HG03103 (cell line): ENCODE results near the gene IL1RAPL2.
"Not testable (repeated sequence)": the region's sequence is repeated elsewhere in the genome, so short reads cannot be mapped to it uniquely, and the experiment has no call there.

Source experiments
- ATAC-seq: cut with Tn5 transposase; IDR thresholded peaks from one replicate; pipeline ENCODE4 v1.9.1; 2021; ENCODE audit warnings: low read depth; ENCODE audit not compliant: unreplicated experiment

Gene IL1RAPL2

DNA sequence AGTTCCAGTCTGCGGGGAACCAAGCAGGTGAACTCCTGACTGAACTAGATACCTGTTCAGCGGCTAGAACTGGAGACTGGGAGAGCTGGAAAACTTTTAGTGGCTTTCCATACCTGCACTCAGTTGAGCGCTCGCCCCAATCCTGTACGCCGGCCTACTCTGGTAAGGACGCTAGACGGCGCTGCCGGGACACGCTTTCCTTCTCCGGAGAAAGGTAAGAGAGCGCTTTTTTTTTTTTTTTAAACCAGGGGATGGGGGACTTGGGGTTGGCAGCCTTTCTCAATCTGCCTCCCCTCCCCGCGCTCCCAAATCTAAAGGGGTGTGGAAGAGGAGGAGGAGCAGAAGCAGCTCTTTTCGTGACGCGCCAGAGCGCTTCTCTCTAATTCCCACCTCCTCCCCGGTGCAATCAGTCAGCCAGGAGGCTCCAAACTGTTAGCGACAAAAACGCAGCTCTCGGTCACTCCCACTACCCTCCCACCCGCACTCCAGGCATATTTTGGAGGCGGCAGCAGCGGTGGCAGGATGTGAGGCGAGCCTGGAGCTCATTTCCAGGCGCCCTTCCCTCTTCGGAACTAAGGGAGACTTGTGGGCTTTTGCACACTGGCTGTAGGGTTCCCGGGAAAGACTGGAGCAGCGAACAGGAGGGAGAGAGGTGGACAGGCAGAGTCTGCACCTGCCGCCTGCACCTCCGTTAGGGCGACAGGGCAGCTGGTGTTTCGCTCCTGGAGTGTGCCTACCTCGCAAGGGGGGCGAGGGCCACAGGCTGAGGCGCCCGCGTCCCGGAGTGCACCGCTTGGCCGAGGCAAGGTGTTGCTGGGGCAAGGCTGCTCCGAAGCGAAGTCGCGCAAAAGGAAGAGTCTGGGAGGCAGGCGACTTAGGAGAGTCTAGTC lies at the start of gene IL1RAPL2:
TSS of gene IL1RAPL2 (plus strand) at position 409 of the 890 bp plus-strand sequence.
- no peak for ATAC-seq

DNA sequence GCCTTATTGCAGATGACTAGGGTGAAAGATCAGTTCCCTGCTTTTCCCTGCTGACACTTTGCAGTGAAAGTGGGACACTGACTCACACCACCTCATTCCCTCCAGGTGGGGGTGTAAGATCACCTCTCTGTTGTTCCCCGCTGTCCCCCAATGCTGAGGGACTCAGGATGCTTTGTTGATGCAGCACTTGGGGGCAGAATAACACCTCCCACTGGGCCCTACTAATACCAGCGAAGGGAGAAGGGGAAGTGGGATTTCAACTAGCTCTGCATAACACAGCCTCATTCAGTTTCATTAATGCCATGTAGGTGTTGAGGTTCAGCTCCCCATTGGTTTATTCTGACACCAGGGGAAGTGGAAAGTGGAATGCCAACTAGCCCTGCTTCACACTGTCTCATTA lies 43.6 kb upstream of the IL1RAPL2 start:
- ATAC-seq, result no peak

DNA sequence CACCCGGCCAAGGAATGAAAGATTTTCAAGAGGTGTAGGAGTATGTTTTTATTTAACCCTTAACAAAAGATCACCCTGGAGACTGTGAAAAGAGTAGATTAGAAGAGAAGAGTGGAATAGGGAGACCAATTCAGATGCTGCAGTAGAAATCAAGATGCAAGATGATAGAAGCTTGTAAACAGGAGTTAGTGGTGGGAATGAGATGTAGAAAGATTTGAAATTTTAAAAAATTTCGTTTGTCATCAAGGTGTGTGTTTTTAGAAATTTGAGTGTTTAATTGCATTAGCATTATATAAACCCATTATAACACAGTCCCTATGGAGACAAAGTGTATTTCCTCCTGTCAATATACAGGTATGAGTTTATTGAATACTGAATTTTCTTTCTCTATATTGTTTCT lies 42.1 kb upstream of the IL1RAPL2 start:
- no peak for ATAC-seq

GRCh38 chrX:104539081-104539480 lies 26.9 kb upstream of the IL1RAPL2 start:
- no peak for ATAC-seq

GRCh38 chrX:104542447-104542846 lies 23.6 kb upstream of the IL1RAPL2 start:
- not testable (repeated sequence) for ATAC-seq

- no peak for ATAC-seq
Observed at GRCh38 chrX:104564335-104564734, 1.7 kb upstream of the IL1RAPL2 start.

GRCh38 chrX:104564921-104565703 lies 887 bp upstream of the IL1RAPL2 start:
- no peak for ATAC-seq

- ATAC-seq, result no peak
Observed at GRCh38 chrX:104566681-104567501, 892 bp downstream of the IL1RAPL2 start.

GRCh38 chrX:104567506-104567905 lies 1.5 kb downstream of the IL1RAPL2 start:
- no peak for ATAC-seq

GRCh38 chrX:104568304-104568915 lies 2.4 kb downstream of the IL1RAPL2 start:
- ATAC-seq, result no peak

- no peak for ATAC-seq
Observed at GRCh38 chrX:104618106-104618895, 52.3 kb downstream of the IL1RAPL2 start.

DNA sequence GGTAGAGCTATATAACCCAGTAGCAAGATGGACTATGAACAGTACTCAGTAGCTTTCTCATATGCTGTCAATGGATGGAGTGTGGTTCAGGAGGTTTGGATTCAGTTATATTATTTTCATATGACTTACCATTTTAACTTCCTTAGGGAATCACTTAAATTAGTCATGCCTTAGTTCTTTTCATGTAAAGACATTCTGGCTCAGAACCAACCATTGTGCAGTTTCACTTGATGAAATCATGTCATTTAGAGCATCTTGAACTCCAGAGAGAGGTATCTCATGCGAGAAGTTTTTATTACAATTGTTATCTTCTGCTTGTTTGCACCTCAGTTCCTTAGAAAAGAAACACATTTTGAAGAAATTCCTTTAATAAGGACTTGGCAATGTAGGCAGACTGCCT lies 55.8 kb downstream of the IL1RAPL2 start:
- no peak for ATAC-seq

DNA sequence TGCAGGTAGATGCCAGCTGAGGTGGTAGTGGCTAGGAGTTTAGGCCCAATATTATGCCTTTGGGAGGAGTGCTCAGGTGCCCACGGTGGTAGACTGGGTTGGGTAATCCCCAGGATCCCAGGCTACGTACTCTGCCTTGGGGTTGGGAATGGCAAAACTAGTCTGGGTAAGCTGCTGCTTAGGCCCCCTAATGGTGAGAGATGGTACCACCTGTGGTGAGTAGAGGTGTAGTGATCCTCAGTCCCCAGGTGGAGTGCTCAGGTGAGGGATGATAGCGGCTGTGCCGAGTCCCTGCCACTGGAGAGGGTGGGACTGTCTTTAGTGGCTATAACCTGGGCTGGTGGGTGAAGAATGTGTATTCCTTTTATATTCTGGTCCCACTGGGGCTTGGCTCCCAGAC lies 75.2 kb downstream of the IL1RAPL2 start:
- no peak for ATAC-seq

GRCh38 chrX:104647084-104647483 lies 81.1 kb downstream of the IL1RAPL2 start:
- no peak for ATAC-seq

GRCh38 chrX:104659005-104659744 lies 93.2 kb downstream of the IL1RAPL2 start:
- no peak for ATAC-seq

GRCh38 chrX:104660092-104660491 lies 94.1 kb downstream of the IL1RAPL2 start:
- no peak for ATAC-seq

DNA sequence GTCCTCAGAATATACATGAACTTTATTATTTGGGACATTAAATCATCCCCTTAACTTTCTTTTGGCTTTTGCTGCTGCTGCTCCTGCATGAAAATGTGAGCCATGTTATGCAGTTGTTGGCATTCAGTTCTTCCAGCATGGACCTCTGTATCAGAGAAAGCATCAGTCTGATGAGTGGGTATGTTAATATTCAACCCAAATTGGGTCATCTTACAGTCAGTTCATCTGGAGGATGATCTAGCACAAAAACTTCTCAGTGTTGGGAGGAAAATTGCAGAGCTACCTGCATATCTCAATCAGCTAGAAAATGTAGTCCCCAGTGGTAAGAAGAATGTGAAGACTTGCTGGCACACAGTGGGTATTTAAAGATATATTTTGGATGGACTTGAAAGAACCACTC lies 96.7 kb downstream of the IL1RAPL2 start:
- ATAC-seq, result no peak

GRCh38 chrX:104665691-104666090 lies 99.7 kb downstream of the IL1RAPL2 start:
- ATAC-seq, result no peak

GRCh38 chrX:104668550-104668949 lies 102.6 kb downstream of the IL1RAPL2 start:
- no peak for ATAC-seq
